IPS DF 6.9 (cell line): ENCODE results near the gene GSTM4.
"Not testable (repeated sequence)": the region's sequence is repeated elsewhere in the genome, so short reads cannot be mapped to it uniquely, and the experiment has no call there.

ENCODE experiments used
- DNase-seq: peaks from one replicate; pipeline ENCODE4 v3.0.0-alpha.2; 2013; ENCODE audit warnings: low read depth, low spot score
- H3K27ac ChIP-seq: one replicate; pipeline ENCODE4 v1.5.1; 2013; ENCODE audit warnings: low read length, control low read depth
- H3K27me3 ChIP-seq: 2 replicates; pipeline ENCODE4 v1.6.1; 2013; ENCODE audit warnings: mild to moderate bottlenecking, low read length; ENCODE audit not compliant: control insufficient read depth, insufficient read depth
- H3K36me3 ChIP-seq: 2 replicates; pipeline ENCODE4 v1.6.1; 2013; ENCODE audit warnings: low read length; ENCODE audit not compliant: control insufficient read depth, insufficient read depth
- H3K4me1 ChIP-seq: 2 replicates; pipeline ENCODE4 v1.6.1; 2013; ENCODE audit warnings: low read length; ENCODE audit not compliant: control insufficient read depth, insufficient read depth
- H3K4me3 ChIP-seq: 2 replicates; pipeline ENCODE4 v1.5.1; 2013; ENCODE audit warnings: mild to moderate bottlenecking, low read length
- H3K9me3 ChIP-seq: 2 replicates; pipeline ENCODE4 v1.6.1; 2013; ENCODE audit warnings: low read length, inconsistent platforms; ENCODE audit not compliant: control insufficient read depth, insufficient read depth

Gene GSTM4

GRCh38 chr1:109709822-109710221 lies 53.9 kb downstream of the GSTM4 start:
- not testable (repeated sequence) for H3K4me1 ChIP-seq, H3K36me3 ChIP-seq, H3K4me3 ChIP-seq, H3K27me3 ChIP-seq, H3K27ac ChIP-seq, DNase-seq, H3K9me3 ChIP-seq
